ENCODE data around the gene EFCC1.

EFCC1 gene

DNA sequence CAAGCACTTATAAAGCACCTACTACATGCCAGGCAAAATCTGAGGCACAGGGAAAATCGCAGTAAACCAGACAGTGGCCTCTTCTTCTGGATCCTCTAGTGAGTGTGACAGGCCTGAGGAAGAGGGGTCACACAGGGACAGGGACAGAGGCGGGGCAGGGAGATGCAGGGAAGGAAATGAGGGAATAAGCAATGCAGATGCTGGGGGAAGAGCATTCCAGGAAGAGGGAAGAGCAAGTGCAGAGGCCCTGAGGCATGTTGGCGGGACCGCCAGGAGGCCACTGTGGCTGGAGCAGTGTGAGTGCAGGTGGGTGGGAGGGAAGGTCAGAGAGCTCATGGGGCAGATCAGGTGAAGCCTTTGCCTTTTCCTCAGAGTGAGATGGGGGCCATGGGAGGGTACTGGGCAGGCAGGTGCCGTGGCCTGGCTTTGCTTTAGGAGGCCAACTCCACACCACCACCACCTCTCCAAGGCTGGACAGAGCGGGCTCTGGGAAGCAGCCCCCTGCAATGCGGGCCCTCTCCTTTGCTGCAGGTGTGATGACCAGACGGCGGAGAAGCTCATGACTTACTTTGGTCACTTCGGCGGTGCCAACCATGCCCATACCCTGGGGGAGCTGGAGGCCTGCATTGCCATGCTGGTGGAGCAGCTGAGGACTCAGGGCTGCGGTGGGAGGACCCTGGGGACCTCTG lies 32.7 kb downstream of the EFCC1 start:
- no peak for DNase-seq

DNA sequence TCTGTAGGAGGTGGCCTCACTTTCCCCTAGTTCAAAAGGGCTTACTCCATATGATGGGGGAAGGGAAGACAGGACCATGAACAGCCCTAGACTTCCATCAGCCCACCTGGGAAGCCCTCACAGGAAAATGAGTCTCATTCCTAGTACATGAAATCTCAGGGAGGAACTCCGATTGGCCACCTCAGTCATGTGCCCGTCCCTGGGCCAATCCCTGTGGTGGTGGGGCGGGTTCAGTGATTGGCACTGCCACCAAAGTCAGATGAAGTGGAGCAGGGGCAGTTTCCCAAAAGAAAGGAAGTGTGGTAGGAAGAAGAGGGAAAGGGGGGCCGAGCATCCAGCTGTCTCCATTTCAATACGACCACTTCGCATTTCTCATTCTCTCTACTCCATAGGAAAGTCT lies 33.5 kb downstream of the EFCC1 start:
- peak; percentile 14 for DNase-seq

DNA sequence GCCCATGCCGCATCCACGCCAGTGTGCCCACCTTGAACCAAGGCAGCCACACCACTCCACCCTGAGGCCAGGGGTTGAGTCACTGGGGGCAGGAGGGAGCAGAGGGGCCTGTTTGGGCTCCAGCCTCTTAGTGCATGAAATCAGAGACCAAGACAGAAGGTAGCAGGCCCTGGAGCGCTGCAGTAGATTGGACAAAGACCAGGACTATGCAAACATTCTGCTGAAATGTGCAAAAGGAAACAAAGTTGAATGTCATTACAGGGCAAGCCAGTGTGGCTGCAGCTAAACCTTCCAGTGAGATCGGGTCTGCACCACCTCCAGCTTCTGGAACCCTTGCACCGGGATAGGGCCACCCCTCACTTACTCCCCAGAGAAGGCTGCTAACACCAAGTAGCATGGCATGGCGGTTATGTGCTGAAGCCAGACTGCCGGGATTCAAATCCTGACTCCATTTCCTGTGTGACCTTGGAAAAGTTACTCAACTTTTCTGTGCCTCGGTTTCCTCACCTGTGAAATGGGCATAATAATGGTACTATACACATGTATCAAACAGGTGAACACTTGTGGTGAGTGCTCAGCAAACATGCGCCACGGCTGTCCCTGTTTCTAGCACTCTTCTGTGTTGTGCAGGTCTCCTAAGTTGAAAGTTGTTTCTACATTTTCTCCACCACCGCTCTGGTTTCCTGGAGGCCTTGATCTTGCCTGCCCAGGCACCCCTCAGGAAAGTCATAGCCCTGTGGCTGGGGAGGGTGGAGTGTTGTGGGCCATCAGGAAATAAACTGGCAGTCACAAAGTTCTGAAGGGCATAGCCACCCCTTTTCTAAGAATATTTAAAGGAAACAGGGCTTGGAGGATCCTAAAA lies 34.5 kb downstream of the EFCC1 start:
- DNase-seq, result no peak

DNA sequence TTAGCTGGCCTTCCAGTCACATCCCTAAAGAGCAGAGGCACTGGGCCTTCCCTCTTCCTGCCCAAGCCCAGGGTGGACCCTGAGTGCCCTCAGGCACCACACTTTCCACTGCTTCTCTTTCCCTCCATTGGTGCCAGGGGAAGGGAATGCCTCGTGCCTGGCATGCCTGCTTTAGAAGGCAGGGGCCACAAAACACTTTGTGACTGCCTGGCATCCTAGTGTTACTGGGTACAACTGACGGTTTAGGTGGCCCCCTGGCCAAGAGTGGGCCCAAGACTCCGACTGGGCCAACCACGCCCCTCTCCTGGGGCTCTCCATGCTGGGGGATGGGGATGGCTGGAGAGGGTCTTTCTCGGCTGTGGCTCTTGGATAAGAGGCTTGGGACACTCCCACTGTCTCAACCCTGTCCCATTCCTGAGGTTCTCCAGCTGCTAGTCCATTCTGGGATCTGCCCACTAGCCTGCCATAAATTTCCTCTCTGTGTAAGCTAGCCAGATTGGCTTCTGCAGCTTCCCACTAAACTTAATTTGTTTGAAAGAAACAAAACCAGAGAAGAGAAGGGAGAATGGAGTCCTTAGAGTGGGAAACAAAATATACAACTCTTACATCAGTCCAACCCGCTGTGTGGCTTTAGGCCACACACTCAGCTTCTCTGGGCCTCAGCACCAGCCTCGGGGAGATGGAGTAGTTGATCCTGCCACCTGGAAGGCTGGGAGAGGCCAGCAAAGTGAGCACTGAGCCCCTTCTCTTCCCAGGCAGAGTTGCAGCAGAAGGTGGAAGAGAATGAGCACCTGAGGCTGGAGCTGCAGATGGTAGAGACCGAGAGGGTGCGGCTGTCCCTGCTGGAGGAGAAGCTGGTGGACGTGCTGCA lies 35.4 kb downstream of the EFCC1 start:
- no peak for DNase-seq

DNA sequence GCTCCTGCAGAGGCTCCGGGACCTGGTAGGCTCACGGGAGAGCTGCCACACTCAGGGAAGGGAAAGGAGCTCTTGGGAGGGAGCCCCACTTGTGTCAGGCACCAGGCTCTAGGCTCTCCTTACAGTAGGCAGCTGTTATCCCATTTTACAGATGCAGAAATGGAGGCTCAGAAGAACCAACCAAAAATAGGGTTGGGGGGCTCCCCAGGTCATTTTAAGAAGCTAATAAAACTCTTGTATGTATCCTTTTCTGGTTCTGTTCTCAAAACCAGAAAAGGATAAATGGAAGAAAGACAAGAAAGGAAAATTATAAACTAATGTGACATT lies 36.0 kb downstream of the EFCC1 start:
- no peak for DNase-seq

DNA sequence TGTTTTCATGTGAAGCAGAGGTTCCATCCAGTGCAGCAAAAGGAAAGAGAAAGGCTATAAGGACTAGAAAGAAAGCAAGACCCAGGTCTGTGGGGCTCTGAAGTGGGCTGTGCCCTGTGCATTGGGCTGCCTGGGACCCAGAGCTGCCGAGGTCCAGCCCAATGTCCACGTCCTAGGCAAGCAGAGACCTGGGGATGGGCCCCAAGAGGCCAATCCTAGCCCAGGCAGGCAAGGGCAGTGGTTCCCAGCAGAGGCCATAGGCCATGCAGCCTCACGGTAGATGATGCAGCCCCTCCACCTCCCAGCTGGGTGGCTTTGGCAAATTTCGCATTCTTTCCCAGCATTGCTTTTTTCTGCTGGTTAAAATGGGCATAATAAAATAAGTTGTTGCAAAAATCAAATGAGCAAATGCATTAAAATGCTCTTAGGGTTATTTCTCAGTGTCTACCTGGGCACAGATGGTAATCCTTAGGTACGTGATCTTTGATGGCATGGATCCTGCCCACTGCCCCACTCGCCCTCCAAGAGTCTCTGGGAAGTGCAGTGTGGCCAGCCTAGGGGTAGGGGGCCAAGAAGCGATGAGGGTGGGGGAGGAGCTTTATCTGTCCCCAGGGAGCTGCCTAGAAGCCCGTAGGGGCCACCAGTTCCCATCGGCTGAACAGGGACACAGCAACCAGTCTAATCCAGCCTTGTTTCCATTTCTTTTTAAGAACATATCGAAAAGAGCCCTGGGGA lies 37.2 kb downstream of the EFCC1 start:
- DNase-seq, result no peak

GRCh38 chr3:129039271-129040038 lies 38.4 kb downstream of the EFCC1 start:
- DNase-seq, result no peak

DNA sequence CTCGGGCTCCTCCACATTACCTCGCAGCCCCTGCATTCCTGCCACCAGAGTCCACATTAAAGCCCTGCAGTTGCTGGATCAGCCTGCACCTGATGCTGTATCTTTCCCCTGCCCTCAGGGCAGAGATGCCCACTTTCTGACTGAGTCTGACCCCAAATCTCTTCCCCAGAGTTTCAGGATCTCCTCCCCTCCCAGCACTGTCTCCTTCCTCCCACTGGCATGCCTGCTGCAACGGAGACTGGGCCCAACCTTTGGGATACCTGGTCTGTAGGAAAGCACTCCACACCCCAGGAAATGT lies 38.9 kb downstream of the EFCC1 start:
- DNase-seq, result no peak

GRCh38 chr3:129040579-129041300 lies 39.6 kb downstream of the EFCC1 start:
- no peak for DNase-seq

DNA sequence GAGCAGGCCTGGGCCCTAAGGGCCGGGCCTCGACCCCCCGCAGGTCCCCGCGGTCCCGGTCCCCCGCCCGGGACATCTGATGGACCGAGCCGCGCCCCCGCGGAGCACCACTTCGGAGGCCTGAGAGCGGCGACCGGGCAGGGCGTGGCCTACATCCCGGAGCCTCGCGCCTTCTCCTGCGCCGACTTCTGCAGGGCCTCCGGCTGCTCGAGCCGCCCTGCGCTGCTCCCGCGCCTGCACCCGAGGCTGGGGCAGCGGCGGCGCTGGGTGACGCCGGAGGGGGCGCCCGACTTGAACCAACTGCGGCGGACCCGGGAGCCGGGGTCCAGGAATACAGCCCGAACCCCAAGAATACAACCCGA lies 44.6 kb downstream of the EFCC1 start:
- DNase-seq, result peak; percentile 30

DNA sequence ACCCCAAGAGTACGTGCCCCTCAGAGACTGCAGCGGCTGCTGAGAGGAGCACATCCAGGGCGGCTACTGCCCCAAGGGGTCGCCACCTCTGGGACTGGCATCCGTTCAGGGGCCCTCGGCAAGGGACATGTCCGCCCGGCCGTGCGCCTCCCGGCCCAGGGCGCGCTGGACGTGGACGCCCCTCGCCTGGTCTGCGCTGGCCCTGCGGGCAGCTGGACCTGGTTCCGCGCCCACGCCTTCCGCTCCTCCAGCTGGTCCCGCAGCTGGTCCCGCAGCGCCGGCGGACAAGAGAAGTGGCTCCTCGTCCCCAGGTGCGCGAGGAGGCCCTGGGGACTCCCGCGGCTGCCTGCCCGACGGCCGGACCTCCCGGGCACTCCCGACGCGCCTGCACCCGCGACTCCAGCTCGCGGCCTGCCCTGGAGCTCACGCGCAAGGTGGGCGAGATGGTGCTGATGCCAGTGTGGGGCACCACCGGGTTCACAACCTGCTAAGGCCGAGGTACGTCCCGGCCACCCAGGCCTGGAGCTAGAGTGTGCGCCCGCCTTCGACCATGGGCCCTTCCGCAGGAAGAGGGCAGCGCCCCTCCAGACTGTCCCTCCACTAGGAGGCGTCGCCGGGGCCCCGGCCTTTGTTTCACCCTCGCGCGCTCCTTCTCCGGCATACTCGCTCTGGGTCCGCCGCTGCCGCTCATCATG lies 45.1 kb downstream of the EFCC1 start:
- DNase-seq, result no peak

DNA sequence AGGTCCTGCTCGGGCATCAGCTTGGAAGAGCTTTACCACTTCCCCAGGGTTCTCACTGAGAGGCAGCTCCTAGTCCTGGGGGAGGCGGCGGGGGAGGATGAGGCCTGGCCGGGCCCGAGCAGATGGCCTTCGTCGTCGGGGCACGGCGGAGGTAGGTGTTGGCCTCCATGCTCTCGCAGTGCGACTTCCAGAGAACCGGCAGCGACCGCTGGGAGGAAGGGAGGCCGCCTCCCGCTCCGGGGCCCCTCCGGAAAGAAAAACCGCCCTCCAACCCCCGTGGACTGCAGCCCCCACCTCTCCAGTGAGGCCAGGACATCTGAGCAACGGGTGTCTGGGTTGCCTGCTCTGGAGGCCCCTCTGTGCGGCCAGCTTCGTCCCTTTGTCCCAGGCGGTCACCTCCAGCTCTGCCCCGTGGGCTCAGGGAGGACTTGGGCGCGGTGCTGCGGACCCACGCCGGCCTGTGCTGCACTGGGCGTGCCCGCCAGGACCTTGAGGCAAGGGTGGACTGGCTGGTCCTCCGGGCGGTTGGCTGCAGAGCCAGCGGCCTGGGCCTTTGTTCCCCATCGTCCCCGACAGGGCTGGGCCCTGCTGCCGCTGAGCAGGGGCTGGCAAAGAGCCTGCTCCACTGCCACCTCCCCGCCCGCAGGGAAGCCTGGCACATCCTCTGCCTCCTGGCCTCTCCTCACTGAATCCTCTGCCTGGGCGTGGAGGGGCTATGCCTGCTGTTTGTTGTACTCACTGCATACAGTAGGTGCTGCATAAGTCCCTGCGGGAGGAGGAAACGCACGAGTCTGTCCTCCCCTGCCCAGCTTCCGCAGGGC lies 45.8 kb downstream of the EFCC1 start:
- no peak for DNase-seq

DNA sequence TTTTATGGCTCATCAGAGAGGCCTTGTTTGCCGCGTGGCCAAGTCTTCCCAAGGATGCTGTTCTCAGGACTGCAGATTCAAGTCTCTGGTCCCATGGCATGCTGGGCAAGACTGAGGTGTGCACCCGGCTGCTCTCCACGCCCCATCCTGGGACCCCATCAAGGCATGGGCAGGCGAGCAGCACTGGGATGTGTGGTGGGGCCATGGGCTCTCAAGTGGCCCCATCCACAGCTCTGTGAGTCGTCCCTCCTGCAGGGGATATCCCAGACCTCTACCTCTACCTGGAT lies 46.4 kb downstream of the EFCC1 start:
- DNase-seq, result no peak

- DNase-seq, result no peak
Measured at GRCh38 chr3:129050556-129051295, 49.6 kb downstream of the EFCC1 start.

DNA sequence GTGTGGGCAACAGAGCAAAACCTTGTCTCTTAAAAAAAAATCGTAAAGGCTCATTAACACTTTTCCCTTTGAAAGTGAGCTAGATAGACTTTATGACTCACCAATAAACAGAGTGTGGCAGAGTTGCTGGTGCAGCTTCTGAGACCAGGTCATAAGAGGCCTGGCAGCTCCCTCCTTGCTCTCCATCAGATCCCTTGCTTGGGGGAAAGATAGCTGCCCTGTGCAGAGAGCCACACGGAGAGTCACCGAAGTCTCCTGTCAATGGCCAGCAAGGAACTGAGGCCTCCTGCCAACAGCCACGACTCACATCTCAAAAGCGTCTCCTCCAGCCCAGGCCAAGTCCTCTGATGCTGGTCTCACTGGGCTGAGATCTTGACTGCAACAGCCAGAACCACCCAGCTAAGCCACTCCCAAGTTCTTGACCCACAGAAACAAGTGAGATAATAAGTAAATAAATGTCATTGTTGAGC lies 50.8 kb downstream of the EFCC1 start:
- no peak for DNase-seq

DNA sequence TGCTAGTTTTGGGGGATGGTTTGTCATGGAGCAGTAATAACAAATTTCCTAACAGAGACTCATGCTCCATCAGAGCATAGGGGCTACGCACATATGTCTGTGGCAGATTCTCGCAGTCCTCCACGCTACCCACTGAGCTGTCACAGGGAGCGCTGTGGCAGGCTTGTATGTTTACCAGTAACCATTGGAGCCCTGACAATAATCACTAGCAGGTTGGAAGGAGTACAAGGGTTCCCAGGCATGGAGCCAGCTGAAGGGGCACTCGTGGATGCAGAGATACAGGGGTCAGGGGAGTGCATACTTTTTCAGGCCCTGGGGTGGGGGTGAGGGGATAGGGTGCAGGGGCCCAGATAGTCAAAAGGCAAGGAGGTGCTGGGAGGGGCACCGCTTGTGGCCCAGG lies 51.6 kb downstream of the EFCC1 start:
- no peak for DNase-seq

DNA sequence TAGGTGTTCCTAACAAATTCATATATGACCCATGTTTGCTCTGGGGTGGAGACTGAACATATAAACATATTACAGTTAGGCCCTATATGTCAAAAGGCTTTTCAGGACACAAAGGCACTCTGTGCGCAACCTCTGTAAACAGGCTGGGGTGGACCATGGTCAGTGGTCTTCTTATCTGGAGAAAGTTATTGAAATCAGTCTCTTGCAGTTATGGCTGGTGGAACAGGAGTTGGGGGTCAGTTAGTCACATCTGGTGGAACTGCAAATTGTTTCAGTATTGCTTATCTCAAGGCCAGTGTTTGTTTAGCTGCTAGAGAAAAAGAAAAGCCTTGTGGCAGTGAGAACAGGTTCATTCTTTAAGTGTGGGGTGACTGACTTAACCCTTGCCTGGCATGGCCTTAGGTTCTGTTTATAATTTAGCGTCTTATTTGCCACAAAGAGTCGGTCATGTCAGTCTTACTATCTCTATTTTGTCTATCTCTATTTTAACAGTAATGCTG lies 53.6 kb downstream of the EFCC1 start:
- DNase-seq, result no peak

DNA sequence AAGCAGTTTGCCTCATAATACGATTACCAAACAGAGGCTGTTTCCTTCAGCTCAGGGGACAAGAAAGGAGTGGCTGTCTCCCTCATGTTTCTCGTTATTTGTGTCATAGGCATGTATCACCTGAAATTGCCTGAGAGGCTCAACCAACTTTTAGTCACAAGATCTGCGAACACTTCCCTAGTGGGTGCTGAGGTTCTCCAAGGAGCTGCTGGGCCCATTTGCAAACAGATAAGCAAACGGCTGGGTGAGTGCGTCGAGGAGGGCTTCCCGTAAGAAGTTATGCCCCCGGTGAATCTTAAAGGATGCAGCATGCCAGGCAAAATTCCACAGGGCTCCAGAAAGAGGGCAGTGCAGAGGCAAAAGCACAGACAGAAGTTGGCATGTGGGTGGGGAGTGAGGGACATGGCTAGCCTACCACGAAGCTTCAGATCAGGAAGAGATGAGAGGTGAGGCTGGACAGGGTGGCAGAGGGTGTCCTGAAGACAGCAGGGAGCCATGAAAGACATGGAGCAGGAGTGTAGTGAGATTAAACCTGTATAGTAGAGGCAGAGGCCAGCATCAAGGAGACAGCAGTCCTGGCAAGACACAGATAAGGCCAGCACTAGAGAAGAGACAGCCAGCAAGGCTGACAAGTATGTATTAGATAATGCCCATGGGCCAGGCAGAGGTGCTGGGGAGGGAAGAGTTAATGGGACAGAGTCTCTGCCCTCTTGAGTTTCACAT lies 55.5 kb downstream of the EFCC1 start:
- DNase-seq, result no peak

- DNase-seq, result no peak
Measured at GRCh38 chr3:129057249-129057648, 56.1 kb downstream of the EFCC1 start.
